Posterior vena cava (tissue), 2 donors: ENCODE results near the gene CRYGD. TPM values are rescaled to one million over a fixed set of nuclear protein-coding genes. Genes with fewer than 3 reads are reported as not detected.

Experiments
- DNase-seq: peaks from one replicate; pipeline ENCODE4 v3.0.0-alpha.2; 2020; ENCODE audit warnings: low spot score
- intact Hi-C, 2 donors: fragments of 100-400 bp; cut with DNase I; formaldehyde crosslinking; loops; one replicate each; pipeline versions ENCODE4 v1.14.1 to v1.14.2; 2022 to 2023
- total RNA-seq, 2 donors: library from RNA; stranded (reverse); fragmentation: NEBNext Ultra II Directional; extraction: Animal tissue kit (Norgen Biotek cat#: 25700); gene quantifications; one replicate each; pipeline ENCODE4 v1.2.1, GENCODE V29; 2021
- donor health status: DM: yes; HTN: yes; CAD: no.
- donor health status: DM: yes; HTN: yes; CAD: no.

Gene CRYGD
- total RNA-seq, 2 donors from 2014 or later = not detected

DNA sequence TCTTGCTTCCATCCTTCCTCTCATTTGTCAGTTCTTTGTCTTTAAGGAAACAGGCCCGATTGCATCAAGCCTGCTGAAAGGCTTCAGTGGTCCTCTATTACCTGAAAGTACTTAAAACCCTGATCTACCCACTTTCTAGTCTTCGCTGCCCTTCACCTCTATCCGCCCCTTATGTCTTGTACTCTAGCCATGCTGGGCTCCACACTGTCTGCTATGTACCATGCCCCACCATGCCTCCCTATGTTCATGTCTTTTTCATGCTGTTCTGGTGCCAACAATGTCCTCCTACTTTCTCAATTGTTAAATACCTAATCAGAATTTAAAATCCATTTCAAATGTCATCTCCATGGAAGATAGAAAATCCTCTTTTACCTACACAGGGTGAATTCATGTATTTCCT is 28.2 kb downstream of the CRYGD start:
- intact Hi-C loops = no loop called here
- DNase-seq = no peak

DNA sequence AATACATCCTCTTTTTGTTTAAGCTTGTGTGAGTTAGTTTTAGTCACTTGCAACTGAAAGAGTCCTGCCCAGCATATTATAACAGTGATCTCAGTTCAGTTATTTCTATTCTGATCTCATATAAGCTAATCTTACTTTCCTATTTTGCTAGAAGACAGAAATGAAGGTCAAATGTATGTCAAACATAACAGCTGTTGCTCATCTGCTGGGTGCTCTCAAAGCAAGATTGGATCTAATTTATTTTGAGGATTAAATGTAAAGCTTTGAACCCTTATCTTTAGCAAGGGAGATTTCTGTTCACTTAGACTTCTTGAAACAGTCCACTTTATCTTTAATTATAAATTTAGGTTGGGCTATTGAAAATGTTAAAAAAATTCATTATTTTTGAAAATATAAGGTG is 31.2 kb downstream of the CRYGD start:
- no peak for DNase-seq
- intact Hi-C loops = no loop called here

GRCh38 chr2:208092093-208092832 is 32.1 kb downstream of the CRYGD start:
- DNase-seq = no peak
- intact Hi-C loops = no loop called here

GRCh38 chr2:208090420-208090819 is 33.9 kb downstream of the CRYGD start:
- intact Hi-C loops = no loop called here
- no peak for DNase-seq

- intact Hi-C loops = no loop called here
- no peak for DNase-seq
Measured at GRCh38 chr2:208086029-208086428, 38.3 kb downstream of the CRYGD start.

DNA sequence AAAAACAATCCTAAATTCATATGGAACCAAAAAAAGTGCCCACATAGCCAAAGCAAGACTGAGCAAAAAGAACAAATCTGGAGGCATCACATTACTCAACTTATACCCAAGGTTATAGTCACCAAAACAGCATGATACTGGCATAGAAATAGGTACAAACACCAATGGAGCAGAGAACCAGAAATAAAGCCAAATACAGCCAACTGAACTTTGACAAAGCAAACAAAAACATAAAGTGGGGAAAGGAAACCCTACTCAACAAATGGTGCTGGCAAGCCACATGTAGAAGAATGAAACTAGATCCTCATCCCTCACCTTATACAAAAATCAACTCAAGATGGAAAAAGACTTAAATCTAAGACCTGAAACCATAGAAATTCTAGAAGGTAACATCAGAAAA is 40.5 kb downstream of the CRYGD start:
- DNase-seq = no peak
- intact Hi-C loops = no loop called here

DNA sequence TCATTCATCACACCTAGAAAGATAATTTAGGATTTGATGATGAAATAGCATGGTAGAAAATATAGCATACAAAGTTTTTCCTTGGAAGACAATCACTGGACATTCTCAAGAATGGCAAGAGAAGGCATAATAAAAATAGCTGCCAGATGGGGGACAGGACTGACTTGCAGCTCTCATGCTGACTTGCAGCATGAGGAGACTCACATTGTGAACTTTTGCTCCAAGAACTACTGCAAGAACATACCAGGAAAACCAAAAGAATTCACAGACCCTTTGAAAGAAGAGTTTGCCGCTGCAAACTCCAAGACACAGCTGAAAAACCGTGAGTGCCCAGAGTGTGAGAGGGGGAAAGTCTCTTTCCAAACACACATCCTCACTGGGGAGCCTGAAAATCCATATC is 47.0 kb downstream of the CRYGD start:
- no peak for DNase-seq
- intact Hi-C loops = loop anchor here in 1 of 2 donors (10.0 kb wide), 1 partner anchor 332 kb away; no protein-coding TSS in a partner anchor

DNA sequence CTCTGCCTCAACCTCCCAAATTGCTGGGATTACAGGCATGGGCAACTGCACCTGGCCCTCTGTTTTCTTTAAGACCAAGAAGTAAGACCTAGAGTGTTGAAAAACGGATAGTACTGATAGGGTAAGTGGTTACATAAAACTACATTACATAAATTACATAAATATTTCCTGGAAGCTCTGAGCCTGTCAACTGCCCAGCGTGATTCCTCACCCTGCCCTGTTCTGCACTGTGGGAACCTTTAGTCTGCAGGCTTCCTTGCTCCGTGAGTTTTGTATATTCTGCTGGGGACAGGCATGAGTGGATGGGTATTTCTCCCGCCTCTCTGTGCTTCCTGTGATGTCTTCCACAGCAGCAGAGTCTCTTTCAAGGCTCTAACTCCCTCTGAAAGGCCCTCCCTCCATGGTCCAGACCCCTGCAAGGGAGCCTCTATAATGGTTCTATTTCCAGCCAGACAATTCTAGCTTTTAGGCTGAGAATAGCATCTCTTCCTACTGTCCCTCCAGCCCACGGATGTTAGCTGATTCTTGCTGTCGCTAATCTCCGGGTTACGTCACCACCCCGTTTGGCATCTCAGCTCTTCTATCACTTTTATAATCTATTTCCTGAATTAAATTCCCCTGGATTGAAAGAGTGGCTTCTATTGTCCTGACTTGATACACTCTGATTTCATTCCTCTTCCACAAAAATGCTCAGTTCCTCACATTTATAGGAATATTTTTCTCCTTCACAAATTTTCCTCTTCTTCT is 49.5 kb downstream of the CRYGD start:
- intact Hi-C loops = loop anchor here in 1 of 2 donors (10.0 kb wide), 1 partner anchor 330 kb away; no protein-coding TSS in a partner anchor
- DNase-seq = no peak

- no peak for DNase-seq
- intact Hi-C loops = loop anchor here in 1 of 2 donors (10.0 kb wide), 1 partner anchor 328 kb away; no protein-coding TSS in a partner anchor
Measured at GRCh38 chr2:208072250-208072892, 52.0 kb downstream of the CRYGD start.

Other genes with a start within 250 kb of the CRYGD start
- 1 to 10 TPM; 8.9 to 9.8 TPM for gene PLEKHM3, start 99.0 kb downstream of the CRYGD start, total RNA-seq
- gene CRYGC, start 5.3 kb upstream of the CRYGD start, total RNA-seq = not detected
- gene CRYGB, start 21.6 kb upstream of the CRYGD start, total RNA-seq = not detected
- not detected for gene CRYGA, start 39.1 kb upstream of the CRYGD start, total RNA-seq
- gene C2orf80, start 65.5 kb upstream of the CRYGD start, total RNA-seq = not detected
- gene IDH1, start 130.5 kb upstream of the CRYGD start, total RNA-seq = 10 to 100 TPM; 46.8 to 81.8 TPM
- 10 to 100 TPM; 25.4 to 26.1 TPM for gene PIKFYVE, start 141.7 kb upstream of the CRYGD start, total RNA-seq